WTC11 (cell line): Measurements from ENCODE around the gene SLC25A21. TPM values are rescaled to one million over a fixed set of nuclear protein-coding genes. Genes with fewer than 3 reads are reported as not detected.

Experiments used
- ATAC-seq: fragments of 200-7000 bp; cut with Tn5 transposase; 2 replicates; pipeline ENCODE4 v1.10.0; 2021; ENCODE audit warnings: mild to moderate bottlenecking, moderate library complexity
- CTCF ChIA-PET: fragments of 300-600 bp; sonication (Branson Sonifier 250); formaldehyde crosslinking; loops from one replicate; lab custom pipeline; 2021; ENCODE audit warnings: antibody characterized with exemption; lab: Charles Lee
- POLR2A ChIA-PET: fragments of 350-600 bp; sonication (Branson Sonifier 250); formaldehyde crosslinking; loops from one replicate; lab custom pipeline; 2021; ENCODE audit warnings: antibody characterized with exemption; lab: Charles Lee
- DNase-seq: peaks from one replicate; pipeline ENCODE4 v3.0.0; 2021; ENCODE audit warnings: low spot score
- H3K27ac Mint-ChIP-seq: 2 replicates; pipeline ENCODE4 v1.8.0; 2021; ENCODE audit warnings: mixed read lengths
- H3K27me3 Mint-ChIP-seq: 2 replicates; pipeline ENCODE4 v1.8.0; 2021; ENCODE audit warnings: low read depth, mild to moderate bottlenecking, moderate library complexity, mixed read lengths
- H3K36me3 Mint-ChIP-seq: 2 replicates; pipeline ENCODE4 v1.8.0; 2021; ENCODE audit warnings: mixed read lengths
- H3K4me1 Mint-ChIP-seq: 2 replicates; pipeline ENCODE4 v1.8.0; 2022; ENCODE audit warnings: mixed read lengths
- H3K4me3 Mint-ChIP-seq: 2 replicates; pipeline ENCODE4 v1.8.0; 2021; ENCODE audit warnings: mild to moderate bottlenecking, moderate library complexity, mixed read lengths
- H3K9me3 Mint-ChIP-seq: 2 replicates; pipeline ENCODE4 v1.8.0; 2021; ENCODE audit warnings: mixed read lengths
- CREB1 ChIP-seq: sonication (generic); formaldehyde crosslinking; IDR thresholded peaks from 2 replicates; pipeline ENCODE4 v1.8.0; 2023; ENCODE audit warnings: mild to moderate bottlenecking, missing genetic modification reagents
- CREM ChIP-seq: sonication (generic); formaldehyde crosslinking; IDR thresholded peaks from 2 replicates; pipeline ENCODE4 v1.8.1; 2022; ENCODE audit warnings: mild to moderate bottlenecking, missing genetic modification reagents, moderate library complexity
- GABPB1 ChIP-seq: sonication (generic); formaldehyde crosslinking; IDR thresholded peaks from 2 replicates; pipeline ENCODE4 v1.8.1; 2023; ENCODE audit warnings: mild to moderate bottlenecking, missing genetic modification reagents
- JAZF1 ChIP-seq: fragments of 250-450 bp; sonication (Bioruptor Pico); IDR thresholded peaks from 2 replicates; pipeline ENCODE4 v1.9.0; 2021; ENCODE audit warnings: moderate library complexity, mild to moderate bottlenecking, inconsistent platforms
- JUN ChIP-seq: sonication (generic); formaldehyde crosslinking; IDR thresholded peaks from 2 replicates; pipeline ENCODE4 v1.8.0; 2023; ENCODE audit warnings: mild to moderate bottlenecking, missing genetic modification reagents
- NFATC4 ChIP-seq: fragments of 250-450 bp; sonication (Bioruptor Pico); IDR thresholded peaks from 2 replicates; pipeline ENCODE4 v1.9.0; 2021; ENCODE audit warnings: mild to moderate bottlenecking
- OVOL2 ChIP-seq: fragments of 250-450 bp; sonication (Bioruptor Pico); IDR thresholded peaks from 2 replicates; pipeline ENCODE4 v1.9.0; 2021; ENCODE audit warnings: mild to moderate bottlenecking, borderline replicate concordance
- TP53 ChIP-seq: sonication (generic); formaldehyde crosslinking; IDR thresholded peaks from 2 replicates; pipeline ENCODE4 v1.8.1; 2023; ENCODE audit warnings: mild to moderate bottlenecking, missing genetic modification reagents
- ZBTB21 ChIP-seq: sonication (generic); formaldehyde crosslinking; IDR thresholded peaks from 2 replicates; pipeline ENCODE4 v1.8.1; 2023; ENCODE audit warnings: mild to moderate bottlenecking, missing genetic modification reagents, borderline replicate concordance
- ZNF232 ChIP-seq: sonication (generic); formaldehyde crosslinking; IDR thresholded peaks from 2 replicates; pipeline ENCODE4 v1.8.0; 2022; ENCODE audit warnings: mild to moderate bottlenecking, missing genetic modification reagents
- ZNF263 ChIP-seq: sonication (generic); formaldehyde crosslinking; IDR thresholded peaks from 2 replicates; pipeline ENCODE4 v1.8.1; 2022; ENCODE audit warnings: low read depth, mild to moderate bottlenecking, moderate library complexity, missing genetic modification reagents
- ZNF317 ChIP-seq: sonication (generic); formaldehyde crosslinking; IDR thresholded peaks from 2 replicates; pipeline ENCODE4 v1.8.1; 2023; ENCODE audit warnings: low read depth, mild to moderate bottlenecking, moderate library complexity, missing genetic modification reagents, borderline replicate concordance
- total RNA-seq: library from RNA; stranded (reverse); gene quantifications from 3 replicates; pipeline ENCODE4 v1.2.3, GENCODE V29; 2021
- TF ChIP-seq, protein P1 (sequence below): fragments of 200-600 bp; IDR thresholded peaks from 2 replicates; pipeline ENCODE4 v1.8.0; 2022; ENCODE audit warnings: antibody characterized with exemption
- TF ChIP-seq, protein P2 (sequence below): sonication (generic); formaldehyde crosslinking; IDR thresholded peaks from 2 replicates; pipeline ENCODE4 v1.8.1; 2022; ENCODE audit warnings: mild to moderate bottlenecking, moderate library complexity, missing genetic modification reagents
- TF ChIP-seq, protein P3 (sequence below): sonication (generic); formaldehyde crosslinking; IDR thresholded peaks from 2 replicates; pipeline ENCODE4 v1.8.1; 2023; ENCODE audit warnings: mild to moderate bottlenecking, missing genetic modification reagents
- TF ChIP-seq, protein P4 (sequence below): sonication (generic); formaldehyde crosslinking; IDR thresholded peaks from 2 replicates; pipeline ENCODE4 v1.8.1; 2023; ENCODE audit warnings: mild to moderate bottlenecking, missing genetic modification reagents, moderate library complexity
- TF ChIP-seq, protein P5 (sequence below): sonication (generic); formaldehyde crosslinking; IDR thresholded peaks from 2 replicates; pipeline ENCODE4 v1.8.1; 2023; ENCODE audit warnings: mild to moderate bottlenecking, missing genetic modification reagents, borderline replicate concordance

Gene SLC25A21
- total RNA-seq, 1 experiment from 2014 or later, result 8.2 TPM

DNA sequence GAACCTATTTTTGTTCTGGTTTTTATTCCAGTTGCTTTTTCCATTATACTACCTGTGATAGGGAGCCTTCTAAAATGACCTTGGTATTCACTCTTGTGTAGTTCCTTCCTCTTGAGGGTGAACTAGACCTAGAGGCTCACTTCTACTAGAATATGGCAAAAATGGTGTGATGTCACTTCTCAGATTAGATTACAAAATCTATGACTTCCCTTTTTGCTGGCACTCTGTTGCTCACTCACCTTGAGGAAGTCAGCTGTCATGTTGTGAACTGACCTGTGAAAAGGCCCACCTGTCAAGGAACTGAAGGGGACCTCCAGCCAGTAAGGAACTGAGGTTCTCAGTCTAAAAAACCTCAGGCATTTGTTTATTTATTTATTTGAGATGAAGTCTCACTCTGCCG is 31.0 kb upstream of the SLC25A21 start:
- ChIA-PET POLR2A (no interaction called here), CTCF (no interaction called here)
- DNase-seq (no peak), ATAC-seq (no peak)
- Mint-ChIP-seq H3K9me3 (peaks cover 38% of the 10 kb centered on the region), H3K27ac (no peak overlapping the region), H3K4me3 (no peak overlapping the region), H3K27me3 (no peaks in the 10 kb centered on the region), H3K36me3 (peaks cover 39% of the 10 kb centered on the region), H3K4me1 (peaks cover 15% of the 10 kb centered on the region)
- TF ChIP-seq, protein P1, sequence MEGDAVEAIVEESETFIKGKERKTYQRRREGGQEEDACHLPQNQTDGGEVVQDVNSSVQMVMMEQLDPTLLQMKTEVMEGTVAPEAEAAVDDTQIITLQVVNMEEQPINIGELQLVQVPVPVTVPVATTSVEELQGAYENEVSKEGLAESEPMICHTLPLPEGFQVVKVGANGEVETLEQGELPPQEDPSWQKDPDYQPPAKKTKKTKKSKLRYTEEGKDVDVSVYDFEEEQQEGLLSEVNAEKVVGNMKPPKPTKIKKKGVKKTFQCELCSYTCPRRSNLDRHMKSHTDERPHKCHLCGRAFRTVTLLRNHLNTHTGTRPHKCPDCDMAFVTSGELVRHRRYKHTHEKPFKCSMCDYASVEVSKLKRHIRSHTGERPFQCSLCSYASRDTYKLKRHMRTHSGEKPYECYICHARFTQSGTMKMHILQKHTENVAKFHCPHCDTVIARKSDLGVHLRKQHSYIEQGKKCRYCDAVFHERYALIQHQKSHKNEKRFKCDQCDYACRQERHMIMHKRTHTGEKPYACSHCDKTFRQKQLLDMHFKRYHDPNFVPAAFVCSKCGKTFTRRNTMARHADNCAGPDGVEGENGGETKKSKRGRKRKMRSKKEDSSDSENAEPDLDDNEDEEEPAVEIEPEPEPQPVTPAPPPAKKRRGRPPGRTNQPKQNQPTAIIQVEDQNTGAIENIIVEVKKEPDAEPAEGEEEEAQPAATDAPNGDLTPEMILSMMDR, result no peak
- TF ChIP-seq CREM (CRISPR knock-in tag), result no peak
- no peak for TF ChIP-seq OVOL2 (CRISPR knock-in tag)
- no peak for TF ChIP-seq JAZF1 (CRISPR knock-in tag)
- TF ChIP-seq JUN (CRISPR knock-in tag), result no peak
- TF ChIP-seq ZNF263 (CRISPR knock-in tag), result no peak
- no peak for TF ChIP-seq CREB1 (CRISPR knock-in tag)
- no peak for TF ChIP-seq NFATC4 (CRISPR knock-in tag)
- no peak for TF ChIP-seq GABPB1 (CRISPR knock-in tag)

DNA sequence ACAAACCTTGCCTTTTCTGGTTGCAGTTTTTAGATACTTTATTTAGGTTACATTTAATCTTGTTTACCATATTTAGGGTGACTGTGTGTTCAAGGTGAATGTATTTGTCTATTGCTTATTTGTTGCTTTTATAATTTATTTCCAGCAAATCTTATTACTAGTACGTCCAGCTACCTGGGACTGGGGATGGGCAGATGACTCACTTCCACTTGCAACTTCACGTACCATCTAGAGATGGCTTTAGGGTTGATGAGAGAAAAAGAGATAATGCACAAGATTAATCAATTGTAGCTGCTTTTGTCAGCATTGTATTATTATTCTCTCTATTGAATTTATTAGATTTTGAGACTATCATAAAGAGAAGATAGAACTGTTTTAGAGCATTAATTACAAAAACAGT is 30.4 kb upstream of the SLC25A21 start:
- H3K27ac Mint-ChIP-seq, result no peak overlapping the region
- peaks cover 35% of the 10 kb centered on the region for H3K9me3 Mint-ChIP-seq
- peaks cover 16% of the 10 kb centered on the region for H3K4me1 Mint-ChIP-seq
- peaks cover 36% of the 10 kb centered on the region for H3K36me3 Mint-ChIP-seq
- no peak overlapping the region for H3K4me3 Mint-ChIP-seq
- CTCF ChIA-PET, result interaction anchor here (2.3 kb wide), 1 partner anchor 28 kb away, joined by 16 read pairs; no protein-coding TSS in a partner anchor
- DNase-seq (no peak), ATAC-seq (no peak)
- POLR2A ChIA-PET, result interaction anchor here (0.5 kb wide), 1 partner anchor 455 kb away, joined by 6 read pairs; no protein-coding TSS in a partner anchor
- H3K27me3 Mint-ChIP-seq, result no peaks in the 10 kb centered on the region
- TF ChIP-seq, protein P2, sequence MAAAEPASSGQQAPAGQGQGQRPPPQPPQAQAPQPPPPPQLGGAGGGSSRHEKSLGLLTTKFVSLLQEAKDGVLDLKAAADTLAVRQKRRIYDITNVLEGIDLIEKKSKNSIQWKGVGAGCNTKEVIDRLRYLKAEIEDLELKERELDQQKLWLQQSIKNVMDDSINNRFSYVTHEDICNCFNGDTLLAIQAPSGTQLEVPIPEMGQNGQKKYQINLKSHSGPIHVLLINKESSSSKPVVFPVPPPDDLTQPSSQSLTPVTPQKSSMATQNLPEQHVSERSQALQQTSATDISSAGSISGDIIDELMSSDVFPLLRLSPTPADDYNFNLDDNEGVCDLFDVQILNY, result no peak
- TF ChIP-seq, protein P3, sequence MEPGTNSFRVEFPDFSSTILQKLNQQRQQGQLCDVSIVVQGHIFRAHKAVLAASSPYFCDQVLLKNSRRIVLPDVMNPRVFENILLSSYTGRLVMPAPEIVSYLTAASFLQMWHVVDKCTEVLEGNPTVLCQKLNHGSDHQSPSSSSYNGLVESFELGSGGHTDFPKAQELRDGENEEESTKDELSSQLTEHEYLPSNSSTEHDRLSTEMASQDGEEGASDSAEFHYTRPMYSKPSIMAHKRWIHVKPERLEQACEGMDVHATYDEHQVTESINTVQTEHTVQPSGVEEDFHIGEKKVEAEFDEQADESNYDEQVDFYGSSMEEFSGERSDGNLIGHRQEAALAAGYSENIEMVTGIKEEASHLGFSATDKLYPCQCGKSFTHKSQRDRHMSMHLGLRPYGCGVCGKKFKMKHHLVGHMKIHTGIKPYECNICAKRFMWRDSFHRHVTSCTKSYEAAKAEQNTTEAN (CRISPR knock-in tag), result no peak
- TF ChIP-seq ZBTB21 (CRISPR knock-in tag), result no peak
- no peak for TF ChIP-seq ZNF232 (CRISPR knock-in tag)
- TF ChIP-seq, protein P4, sequence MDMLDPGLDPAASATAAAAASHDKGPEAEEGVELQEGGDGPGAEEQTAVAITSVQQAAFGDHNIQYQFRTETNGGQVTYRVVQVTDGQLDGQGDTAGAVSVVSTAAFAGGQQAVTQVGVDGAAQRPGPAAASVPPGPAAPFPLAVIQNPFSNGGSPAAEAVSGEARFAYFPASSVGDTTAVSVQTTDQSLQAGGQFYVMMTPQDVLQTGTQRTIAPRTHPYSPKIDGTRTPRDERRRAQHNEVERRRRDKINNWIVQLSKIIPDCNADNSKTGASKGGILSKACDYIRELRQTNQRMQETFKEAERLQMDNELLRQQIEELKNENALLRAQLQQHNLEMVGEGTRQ (CRISPR knock-in tag), result no peak
- no peak for TF ChIP-seq ZNF317
- TF ChIP-seq ZNF263 (CRISPR knock-in tag), result no peak
- no peak for TF ChIP-seq TP53 (CRISPR knock-in tag)
- TF ChIP-seq, protein P5, sequence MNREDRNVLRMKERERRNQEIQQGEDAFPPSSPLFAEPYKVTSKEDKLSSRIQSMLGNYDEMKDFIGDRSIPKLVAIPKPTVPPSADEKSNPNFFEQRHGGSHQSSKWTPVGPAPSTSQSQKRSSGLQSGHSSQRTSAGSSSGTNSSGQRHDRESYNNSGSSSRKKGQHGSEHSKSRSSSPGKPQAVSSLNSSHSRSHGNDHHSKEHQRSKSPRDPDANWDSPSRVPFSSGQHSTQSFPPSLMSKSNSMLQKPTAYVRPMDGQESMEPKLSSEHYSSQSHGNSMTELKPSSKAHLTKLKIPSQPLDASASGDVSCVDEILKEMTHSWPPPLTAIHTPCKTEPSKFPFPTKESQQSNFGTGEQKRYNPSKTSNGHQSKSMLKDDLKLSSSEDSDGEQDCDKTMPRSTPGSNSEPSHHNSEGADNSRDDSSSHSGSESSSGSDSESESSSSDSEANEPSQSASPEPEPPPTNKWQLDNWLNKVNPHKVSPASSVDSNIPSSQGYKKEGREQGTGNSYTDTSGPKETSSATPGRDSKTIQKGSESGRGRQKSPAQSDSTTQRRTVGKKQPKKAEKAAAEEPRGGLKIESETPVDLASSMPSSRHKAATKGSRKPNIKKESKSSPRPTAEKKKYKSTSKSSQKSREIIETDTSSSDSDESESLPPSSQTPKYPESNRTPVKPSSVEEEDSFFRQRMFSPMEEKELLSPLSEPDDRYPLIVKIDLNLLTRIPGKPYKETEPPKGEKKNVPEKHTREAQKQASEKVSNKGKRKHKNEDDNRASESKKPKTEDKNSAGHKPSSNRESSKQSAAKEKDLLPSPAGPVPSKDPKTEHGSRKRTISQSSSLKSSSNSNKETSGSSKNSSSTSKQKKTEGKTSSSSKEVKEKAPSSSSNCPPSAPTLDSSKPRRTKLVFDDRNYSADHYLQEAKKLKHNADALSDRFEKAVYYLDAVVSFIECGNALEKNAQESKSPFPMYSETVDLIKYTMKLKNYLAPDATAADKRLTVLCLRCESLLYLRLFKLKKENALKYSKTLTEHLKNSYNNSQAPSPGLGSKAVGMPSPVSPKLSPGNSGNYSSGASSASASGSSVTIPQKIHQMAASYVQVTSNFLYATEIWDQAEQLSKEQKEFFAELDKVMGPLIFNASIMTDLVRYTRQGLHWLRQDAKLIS, result no peak
- TF ChIP-seq GABPB1 (CRISPR knock-in tag), result no peak
- TF ChIP-seq JAZF1 (CRISPR knock-in tag), result no peak
